ENCODE results near the gene ARHGAP24.
"Not testable (repeated sequence)": the region's sequence is repeated elsewhere in the genome, so short reads cannot be mapped to it uniquely, and the experiment has no call there.

ARHGAP24 gene

DNA sequence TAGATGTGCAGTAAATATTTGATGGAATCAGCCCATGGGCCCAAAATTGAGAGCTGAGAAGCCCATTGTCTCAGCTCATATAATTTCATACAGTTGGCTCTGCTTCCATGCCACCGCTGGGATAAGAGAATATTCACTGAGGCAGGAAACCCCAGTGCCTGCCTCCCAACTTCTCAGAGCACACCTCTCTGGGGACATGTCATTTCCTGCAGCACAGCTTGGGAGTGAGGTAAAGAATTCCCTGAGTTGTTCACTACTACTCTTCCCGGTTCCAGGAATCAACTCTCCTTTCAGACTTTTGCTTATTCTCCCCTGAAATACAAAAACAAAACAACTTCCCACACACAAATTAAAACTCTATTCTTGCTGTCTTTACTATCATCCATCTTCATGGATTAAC lies 495.6 kb downstream of the ARHGAP24 start:
- no peak for DNase-seq

DNA sequence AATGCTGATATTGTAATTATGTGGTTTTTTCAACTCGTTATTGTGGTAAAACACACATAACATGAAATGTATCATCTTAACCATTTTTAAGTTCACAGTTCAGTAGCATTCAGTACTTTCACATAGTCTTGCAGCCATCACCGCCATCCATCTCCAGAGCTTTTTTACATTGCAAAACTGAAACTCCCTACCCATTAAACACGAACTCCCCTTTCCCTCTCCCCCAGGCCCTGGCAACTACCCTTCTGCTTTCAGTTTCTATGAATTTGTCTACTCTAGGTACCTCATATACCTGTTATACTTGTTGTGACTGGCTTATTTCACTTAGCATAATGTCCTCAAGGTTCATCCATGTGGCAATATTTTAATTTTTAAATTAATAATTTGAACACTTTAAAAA lies 504.3 kb downstream of the ARHGAP24 start:
- DNase-seq: no peak

- DNase-seq: no peak
These were observed 511.3 kb downstream of the ARHGAP24 start for GRCh38 chr4:85986266-85986665.

- no peak for DNase-seq
These were observed 518.7 kb downstream of the ARHGAP24 start for GRCh38 chr4:85993641-85994040.

DNA sequence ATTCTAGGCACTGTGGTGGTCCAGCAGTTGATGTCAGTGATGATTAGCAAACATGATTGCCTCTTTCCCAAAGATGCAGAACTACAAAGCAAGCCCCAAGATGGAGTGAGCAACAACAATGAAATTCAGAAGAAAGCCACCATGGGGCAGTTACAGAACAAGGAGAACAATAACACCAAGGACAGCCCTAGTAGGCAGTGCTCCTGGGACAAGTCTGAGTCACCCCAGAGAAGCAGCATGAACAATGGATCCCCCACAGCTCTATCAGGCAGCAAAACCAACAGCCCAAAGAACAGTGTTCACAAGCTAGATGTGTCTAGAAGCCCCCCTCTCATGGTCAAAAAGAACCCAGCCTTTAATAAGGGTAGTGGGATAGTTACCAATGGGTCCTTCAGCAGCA lies 519.6 kb downstream of the ARHGAP24 start:
- no peak for DNase-seq

- DNase-seq: no peak
These were observed 520.4 kb downstream of the ARHGAP24 start for GRCh38 chr4:85995361-85995760.

DNA sequence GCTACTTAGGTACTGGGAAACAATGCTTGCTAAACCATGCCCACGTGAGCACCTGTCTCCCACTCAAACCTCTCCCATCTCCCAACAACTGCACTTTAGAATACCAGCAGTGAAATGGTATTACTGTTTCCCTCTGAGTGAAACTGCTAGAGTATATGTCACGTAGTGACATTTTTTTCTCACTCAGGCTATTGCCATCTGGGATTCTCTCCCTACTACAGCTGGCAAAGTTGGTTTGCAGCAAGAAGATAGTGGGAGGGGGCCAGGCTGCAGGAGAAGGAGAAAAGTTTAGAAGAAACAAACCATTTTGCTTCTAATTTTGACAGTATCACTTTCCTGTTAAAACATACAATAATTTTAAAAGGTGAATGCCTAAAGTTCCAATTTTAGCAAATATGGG lies 526.6 kb downstream of the ARHGAP24 start:
- DNase-seq: no peak

- DNase-seq: no peak
These were observed 529.1 kb downstream of the ARHGAP24 start for GRCh38 chr4:86004030-86004429.

DNA sequence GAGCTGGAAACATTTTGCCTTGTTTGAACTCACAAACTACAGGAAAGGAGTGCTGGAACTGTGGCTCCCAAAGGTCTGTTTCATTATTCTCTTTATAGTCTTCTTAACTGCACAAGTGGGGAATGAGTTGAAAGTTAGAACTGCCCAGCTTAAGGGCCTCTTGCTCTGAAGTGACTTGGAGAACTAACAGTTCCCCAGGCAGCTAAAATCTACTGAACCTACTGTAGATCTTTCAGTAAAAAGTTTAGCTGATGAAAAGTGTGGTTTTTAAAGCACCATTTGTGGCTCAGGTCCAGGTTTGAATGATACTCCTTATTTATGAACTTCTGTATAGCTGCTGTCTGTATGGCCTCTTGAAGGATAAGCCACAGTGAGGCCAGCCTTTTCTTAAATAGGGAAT lies 531.1 kb downstream of the ARHGAP24 start:
- DNase-seq: no peak

DNA sequence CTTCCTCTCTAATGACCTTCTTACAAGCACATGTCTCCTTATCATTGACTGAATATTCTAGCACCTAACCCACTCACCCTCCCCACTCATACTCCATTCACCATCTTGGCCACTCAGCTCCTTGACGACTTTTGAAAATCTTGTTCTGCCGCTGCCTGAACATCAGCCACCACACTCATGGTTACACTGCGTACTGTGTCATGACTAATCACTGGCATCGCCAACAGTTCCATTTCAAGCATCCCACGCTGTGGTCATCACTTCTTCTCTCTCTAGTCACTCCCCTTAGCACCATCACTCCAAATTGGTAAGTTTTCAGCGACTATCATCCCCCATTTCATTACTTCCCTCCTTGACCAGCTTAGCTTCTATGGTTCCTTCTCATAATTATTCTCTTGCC lies 532.1 kb downstream of the ARHGAP24 start:
- DNase-seq: no peak

- no peak for DNase-seq
These were observed 536.2 kb downstream of the ARHGAP24 start for GRCh38 chr4:86011117-86011516.

GRCh38 chr4:86013621-86014020 lies 538.7 kb downstream of the ARHGAP24 start:
- no peak for DNase-seq

- no peak for DNase-seq
These were observed 539.6 kb downstream of the ARHGAP24 start for GRCh38 chr4:86014599-86014998.

DNA sequence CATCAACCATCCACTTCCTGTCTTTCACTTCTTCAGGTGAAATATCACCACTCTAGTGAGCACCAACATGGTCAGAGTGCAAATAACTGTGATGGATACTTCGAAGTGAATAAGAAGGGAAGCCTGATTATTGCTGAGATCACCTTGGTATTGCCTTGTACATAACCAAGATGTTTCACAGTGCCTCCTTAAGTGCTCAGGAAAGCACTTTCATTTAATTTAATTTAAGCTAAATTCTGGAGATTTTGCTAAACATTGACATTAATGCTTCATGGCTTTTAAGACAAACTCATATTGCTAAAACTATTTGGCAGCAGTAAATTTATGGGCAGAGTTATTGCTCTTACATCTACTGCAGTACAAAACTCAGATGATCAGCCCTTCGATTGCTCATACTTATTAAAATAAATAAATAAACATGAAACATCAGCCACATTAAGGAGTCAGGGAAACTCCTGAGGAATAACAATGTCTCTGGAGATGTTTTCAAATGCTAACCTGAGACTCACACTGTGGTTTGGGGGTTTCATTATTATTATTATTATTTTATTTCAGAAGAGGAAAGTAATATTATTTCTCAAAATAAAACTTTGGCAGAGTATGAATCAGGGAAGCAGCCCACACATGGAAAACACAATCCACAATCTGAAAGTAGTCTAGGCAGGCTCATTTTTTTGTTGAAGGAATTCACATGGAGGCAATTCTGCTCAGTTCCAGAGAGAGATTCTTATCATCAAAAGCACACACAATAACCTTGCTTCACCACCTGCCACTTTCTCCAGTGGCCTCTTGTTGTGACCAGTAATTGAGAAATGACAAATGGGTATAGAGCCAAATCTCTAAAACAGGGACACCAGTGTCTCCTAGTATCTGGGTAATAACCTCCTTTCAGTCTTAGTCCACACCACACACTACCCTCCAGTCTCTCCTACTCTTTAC lies 540.7 kb downstream of the ARHGAP24 start:
- no peak for DNase-seq

GRCh38 chr4:86019362-86019761 lies 544.4 kb downstream of the ARHGAP24 start:
- DNase-seq: no peak

DNA sequence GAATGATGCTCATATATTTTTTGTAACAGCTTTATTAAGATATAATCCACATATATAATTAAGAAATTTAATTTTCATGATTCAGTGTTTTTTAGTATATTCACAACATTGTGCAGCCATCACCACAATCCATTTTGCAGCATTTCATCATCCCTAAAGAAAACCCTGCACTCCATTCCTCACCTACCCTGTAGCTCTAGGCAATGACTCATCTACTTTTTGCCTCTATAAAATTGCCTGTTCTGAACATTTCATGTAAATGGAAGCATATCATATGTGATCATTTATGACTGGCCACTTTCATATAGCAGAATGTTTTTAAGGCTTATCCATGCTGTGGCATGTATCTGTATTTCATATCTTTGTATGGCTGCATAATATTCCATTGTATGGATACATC lies 545.0 kb downstream of the ARHGAP24 start:
- no peak for DNase-seq

DNA sequence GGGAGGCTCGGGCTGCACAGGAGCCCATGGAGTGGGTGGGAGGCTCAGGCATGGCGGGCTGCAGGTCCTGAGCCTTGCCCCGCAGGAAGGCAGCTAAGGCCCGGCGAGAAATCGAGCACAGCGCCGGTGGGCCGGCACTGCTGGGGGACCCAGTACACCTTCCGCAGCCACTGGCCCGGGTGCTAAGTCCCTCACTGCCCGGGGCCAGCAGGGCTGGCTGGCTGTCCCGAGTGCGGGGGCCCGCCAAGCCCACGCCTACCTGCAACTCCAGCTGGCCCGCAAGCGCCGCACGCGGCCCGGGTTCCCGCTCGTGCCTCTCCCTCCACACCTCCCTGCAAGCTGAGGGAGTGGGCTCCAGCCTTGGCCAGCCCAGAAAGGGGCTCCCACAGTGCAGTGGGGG lies 546.7 kb downstream of the ARHGAP24 start:
- DNase-seq: not testable (repeated sequence)

GRCh38 chr4:86026720-86027119 lies 551.8 kb downstream of the ARHGAP24 start:
- no peak for DNase-seq

DNA sequence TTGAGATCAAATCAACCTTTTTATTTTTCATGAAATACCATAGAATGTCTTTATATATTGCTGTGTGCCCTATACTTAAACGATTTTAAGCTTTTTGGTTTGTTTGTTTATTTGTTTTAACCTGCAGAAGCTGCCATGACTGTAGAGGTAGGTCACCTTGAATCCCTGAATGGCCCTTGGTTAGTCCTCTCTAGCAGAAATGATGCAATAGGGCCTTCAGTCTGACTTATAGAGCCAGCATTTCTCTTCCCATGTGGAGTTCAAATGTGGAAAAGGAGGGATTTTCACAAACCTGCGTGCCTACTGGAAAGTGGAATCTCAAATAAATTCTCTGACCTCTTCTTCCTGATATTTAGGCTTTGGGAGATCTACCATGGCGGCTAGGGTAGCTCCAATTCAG lies 557.0 kb downstream of the ARHGAP24 start:
- no peak for DNase-seq

GRCh38 chr4:86032476-86033022 lies 557.6 kb downstream of the ARHGAP24 start:
- DNase-seq: no peak

GRCh38 chr4:86033171-86033570 lies 558.2 kb downstream of the ARHGAP24 start:
- DNase-seq: no peak

- no peak for DNase-seq
These were observed 559.7 kb downstream of the ARHGAP24 start for GRCh38 chr4:86034616-86035015.

GRCh38 chr4:86035688-86036087 lies 560.7 kb downstream of the ARHGAP24 start:
- no peak for DNase-seq

GRCh38 chr4:86036736-86037135 lies 561.8 kb downstream of the ARHGAP24 start:
- no peak for DNase-seq

DNA sequence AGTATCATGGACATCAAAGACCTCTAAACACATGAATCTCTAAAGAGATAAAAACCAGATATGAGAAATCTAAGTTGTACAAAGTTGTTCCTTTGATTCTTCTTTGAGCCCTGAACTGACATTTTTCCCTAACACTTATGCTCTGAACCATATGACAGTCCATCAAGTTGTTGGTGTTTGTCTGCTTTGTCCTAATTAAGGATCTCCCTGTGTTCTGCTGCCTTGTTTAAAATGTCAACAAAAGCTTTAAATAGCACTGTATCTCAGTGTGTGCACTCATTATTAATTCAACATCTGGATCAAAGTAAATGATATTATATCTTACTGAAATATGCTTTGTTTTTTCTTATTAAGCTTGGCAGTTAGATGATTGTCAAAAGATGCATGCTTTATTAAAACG lies 563.1 kb downstream of the ARHGAP24 start:
- DNase-seq: no peak
